ENCODE data around the gene OGG1. TPM values are rescaled to one million over a fixed set of nuclear protein-coding genes. Genes with fewer than 3 reads are reported as not detected.
A peak's percentile ranks its signal among the peaks of the same experiment; 100 is the strongest.

OGG1 gene
- total RNA-seq, 1 experiment from 2014 or later: 38.7 TPM

GRCh38 chr3:9779721-9780457 is 30.1 kb downstream of the OGG1 start:
- no peaks in the 10 kb centered on the region for H3F3A ChIP-seq (ENCODE audit: low read length, unreplicated experiment)
- no peaks in the 10 kb centered on the region for H3K9me2 ChIP-seq (replicated peaks; ENCODE audit: low read length)
- TF ChIP-seq EZH2 (IDR thresholded peaks at IDR 0.05; ENCODE audit: low read length, unreplicated experiment): no peak
- H3K9me3 ChIP-seq (ENCODE audit: low read length): no peaks in the 10 kb centered on the region
- CTCF ChIA-PET: no interaction called here
- ATAC-seq: no peak
- no peaks in the 10 kb centered on the region for H3K27me3 ChIP-seq (ENCODE audit: low read length)
- no peak overlapping the region for H3K4me2 ChIP-seq (ENCODE audit: low read length)
- no peak overlapping the region for H3K4me3 ChIP-seq (ENCODE audit: low read length)
- BruUV-seq (replicated peaks): TSS peak; percentile 55
- no peaks in the 10 kb centered on the region for H3K79me2 ChIP-seq (ENCODE audit: low read length)
- DNase-seq: no peak
- H4K20me1 ChIP-seq (ENCODE audit: low read length): no peaks in the 10 kb centered on the region
- H3K4me1 ChIP-seq (ENCODE audit: insufficient read depth, low read length): no peaks in the 10 kb centered on the region
- no peak overlapping the region for H3K27ac ChIP-seq (ENCODE audit: low read length)
- intact Hi-C loops (cut with micrococcal nuclease): loop anchor here (10.0 kb wide), 1 partner anchor 65 kb away; no protein-coding TSS in a partner anchor
- H3K36me3 ChIP-seq (ENCODE audit: low read depth, low read length): 0 out of 2 replicates have a peak, but pooled peaks cover 3% of the 10 kb centered on the region
- POLR2A ChIA-PET (ENCODE audit: unreplicated experiment): no interaction called here
- H2AFZ ChIP-seq (ENCODE audit: low read length): no peak overlapping the region
- H3K9ac ChIP-seq (ENCODE audit: low read length): no peak overlapping the region

- Histone ChIP-seq H3K27me3 (ENCODE audit: low read length) (no peaks in the 10 kb centered on the region), H3F3A (ENCODE audit: low read length, unreplicated experiment) (no peaks in the 10 kb centered on the region), H3K9ac (ENCODE audit: low read length) (no peak overlapping the region), H3K27ac (ENCODE audit: low read length) (no peak overlapping the region), H3K4me1 (ENCODE audit: insufficient read depth, low read length) (no peaks in the 10 kb centered on the region), H3K4me3 (ENCODE audit: low read length) (no peak overlapping the region), H3K79me2 (ENCODE audit: low read length) (no peaks in the 10 kb centered on the region), H4K20me1 (ENCODE audit: low read length) (no peaks in the 10 kb centered on the region), H3K9me3 (ENCODE audit: low read length) (no peaks in the 10 kb centered on the region), H3K4me2 (ENCODE audit: low read length) (no peak overlapping the region), H2AFZ (ENCODE audit: low read length) (no peak overlapping the region), H3K36me3 (ENCODE audit: low read depth, low read length) (0 out of 2 replicates have a peak, but pooled peaks cover 3% of the 10 kb centered on the region), H3K9me2 (replicated peaks; ENCODE audit: low read length) (no peaks in the 10 kb centered on the region)
- ATAC-seq (no peak), DNase-seq (no peak)
- TF ChIP-seq CTCF (conservative IDR thresholded peaks at IDR 0.05; ENCODE audit: low read depth, low read length) (no peak), EZH2 (IDR thresholded peaks at IDR 0.05; ENCODE audit: low read length, unreplicated experiment) (no peak), EZH2phosphoT487 (IDR thresholded peaks at IDR 0.05; ENCODE audit: borderline replicate concordance, low read length) (no peak)
- intact Hi-C loops (cut with micrococcal nuclease): no loop called here
- BruUV-seq (replicated peaks): no TSS peak
- CTCF ChIA-PET: no interaction called here
- POLR2A ChIA-PET (ENCODE audit: unreplicated experiment): no interaction called here
These were observed 30.7 kb downstream of the OGG1 start for GRCh38 chr3:9780458-9780812.

- no peak overlapping the region for H2AFZ ChIP-seq (ENCODE audit: low read length)
- H4K20me1 ChIP-seq (ENCODE audit: low read length): no peaks in the 10 kb centered on the region
- CTCF ChIA-PET: no interaction called here
- no peaks in the 10 kb centered on the region for H3K4me1 ChIP-seq (ENCODE audit: insufficient read depth, low read length)
- H3K27ac ChIP-seq (ENCODE audit: low read length): no peak overlapping the region
- no peak overlapping the region for H3K4me3 ChIP-seq (ENCODE audit: low read length)
- no peaks in the 10 kb centered on the region for H3K27me3 ChIP-seq (ENCODE audit: low read length)
- DNase-seq: no peak
- H3K36me3 ChIP-seq (ENCODE audit: low read depth, low read length): 0 out of 2 replicates have a peak, but pooled peaks cover 3% of the 10 kb centered on the region
- H3K9me2 ChIP-seq (replicated peaks; ENCODE audit: low read length): no peaks in the 10 kb centered on the region
- no peaks in the 10 kb centered on the region for H3K9me3 ChIP-seq (ENCODE audit: low read length)
- BruUV-seq (replicated peaks): no TSS peak
- POLR2A ChIA-PET (ENCODE audit: unreplicated experiment): no interaction called here
- no peaks in the 10 kb centered on the region for H3F3A ChIP-seq (ENCODE audit: low read length, unreplicated experiment)
- intact Hi-C loops (cut with micrococcal nuclease): no loop called here
- H3K4me2 ChIP-seq (ENCODE audit: low read length): no peak overlapping the region
- ATAC-seq: no peak
- no peaks in the 10 kb centered on the region for H3K79me2 ChIP-seq (ENCODE audit: low read length)
- H3K9ac ChIP-seq (ENCODE audit: low read length): no peak overlapping the region
- TF ChIP-seq EZH2 (IDR thresholded peaks at IDR 0.05; ENCODE audit: low read length, unreplicated experiment) (no peak), CTCF (conservative IDR thresholded peaks at IDR 0.05; ENCODE audit: low read depth, low read length) (no peak), EZH2phosphoT487 (IDR thresholded peaks at IDR 0.05; ENCODE audit: borderline replicate concordance, low read length) (no peak)
These were observed 31.2 kb downstream of the OGG1 start for GRCh38 chr3:9780910-9781309.

Measured in PC-3 (cell line).